ENCODE results near the gene SLC35E2B.

GRCh38 chr1:1666526-1666925 lies 26.1 kb downstream of the SLC35E2B start:
- TF ChIP-seq POLR2AphosphoS5 (IDR thresholded peaks at IDR 0.05; ENCODE audit: low read depth, low read length) (no peak), REST (IDR thresholded peaks at IDR 0.05; ENCODE audit: insufficient read depth in 1 of 2, low read depth in 2 of 2, low read length in 2 of 2) (no peak), SIN3A (IDR thresholded peaks at IDR 0.05; ENCODE audit: borderline replicate concordance, insufficient read depth, low read length) (no peak), TAF1 (IDR thresholded peaks at IDR 0.05; ENCODE audit: borderline replicate concordance, insufficient read depth, low read length) (no peak)
